ENCODE data around the gene ASTN2.

The ASTN2 gene

DNA sequence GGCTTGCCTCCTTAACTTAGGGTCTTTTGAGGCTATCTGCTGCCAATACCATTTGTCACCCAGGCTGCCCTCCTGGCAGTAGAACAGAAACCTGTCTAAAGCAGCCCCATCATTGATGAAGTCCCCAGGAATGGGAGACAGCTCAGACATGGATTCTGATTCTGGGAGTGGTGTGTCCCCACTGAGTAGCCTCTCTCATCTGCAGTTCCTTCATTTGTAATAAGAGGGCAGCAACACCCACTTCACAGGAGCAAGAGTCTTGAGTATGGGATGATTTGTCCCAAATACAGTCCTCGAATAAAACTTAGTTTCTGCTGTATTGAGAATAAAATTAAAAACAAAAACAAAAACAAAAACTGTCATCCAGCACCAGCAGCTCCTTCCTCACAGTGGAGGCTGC lies 167.6 kb downstream of the ASTN2 start:
- H3K4me3 ChIP-seq (replicated peaks; ENCODE audit: low read depth, low read length): no peak overlapping the region
- TF ChIP-seq, protein P1, sequence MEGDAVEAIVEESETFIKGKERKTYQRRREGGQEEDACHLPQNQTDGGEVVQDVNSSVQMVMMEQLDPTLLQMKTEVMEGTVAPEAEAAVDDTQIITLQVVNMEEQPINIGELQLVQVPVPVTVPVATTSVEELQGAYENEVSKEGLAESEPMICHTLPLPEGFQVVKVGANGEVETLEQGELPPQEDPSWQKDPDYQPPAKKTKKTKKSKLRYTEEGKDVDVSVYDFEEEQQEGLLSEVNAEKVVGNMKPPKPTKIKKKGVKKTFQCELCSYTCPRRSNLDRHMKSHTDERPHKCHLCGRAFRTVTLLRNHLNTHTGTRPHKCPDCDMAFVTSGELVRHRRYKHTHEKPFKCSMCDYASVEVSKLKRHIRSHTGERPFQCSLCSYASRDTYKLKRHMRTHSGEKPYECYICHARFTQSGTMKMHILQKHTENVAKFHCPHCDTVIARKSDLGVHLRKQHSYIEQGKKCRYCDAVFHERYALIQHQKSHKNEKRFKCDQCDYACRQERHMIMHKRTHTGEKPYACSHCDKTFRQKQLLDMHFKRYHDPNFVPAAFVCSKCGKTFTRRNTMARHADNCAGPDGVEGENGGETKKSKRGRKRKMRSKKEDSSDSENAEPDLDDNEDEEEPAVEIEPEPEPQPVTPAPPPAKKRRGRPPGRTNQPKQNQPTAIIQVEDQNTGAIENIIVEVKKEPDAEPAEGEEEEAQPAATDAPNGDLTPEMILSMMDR (IDR thresholded peaks at IDR 0.05; ENCODE audit: low read depth, low read length, missing control alignments): peak; percentile 21
- no peak for DNase-seq (ENCODE audit: extremely low read depth, low read depth)

DNA sequence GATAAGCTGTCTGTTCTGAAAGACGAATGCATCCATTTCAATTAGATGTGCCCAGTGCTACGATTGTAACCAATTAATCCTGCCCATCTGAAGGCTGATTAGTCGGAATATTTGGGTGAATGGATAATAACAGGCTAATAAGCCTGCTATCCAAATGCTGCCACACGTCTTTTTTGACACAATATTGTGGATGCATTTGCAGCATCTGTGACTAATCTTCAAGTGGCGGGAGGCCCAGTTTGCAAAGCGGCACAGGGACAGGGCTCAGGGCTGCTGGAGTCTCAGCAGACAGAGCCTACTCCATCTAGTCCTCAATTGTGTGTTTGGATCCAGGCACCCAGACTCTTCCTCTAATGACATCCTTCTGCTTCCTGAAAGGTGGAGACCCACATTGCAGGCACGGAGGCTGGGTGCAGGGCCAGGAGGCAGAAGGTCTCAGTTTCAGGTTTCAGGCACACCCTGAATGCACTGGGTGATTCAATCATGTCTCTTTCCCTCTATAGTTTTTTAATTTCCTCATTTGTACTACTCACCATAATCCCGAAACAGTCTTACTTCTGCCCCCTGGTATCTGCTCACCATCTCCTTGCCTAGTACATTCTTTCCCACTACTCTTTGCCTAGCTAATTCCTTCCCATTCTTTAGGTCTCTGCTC lies 169.6 kb downstream of the ASTN2 start:
- DNase-seq (ENCODE audit: extremely low read depth, low read depth): no peak
- no peak overlapping the region for H3K4me3 ChIP-seq (replicated peaks; ENCODE audit: low read depth, low read length)
- TF ChIP-seq, protein P1 (IDR thresholded peaks at IDR 0.05; ENCODE audit: low read depth, low read length, missing control alignments): no peak

DNA sequence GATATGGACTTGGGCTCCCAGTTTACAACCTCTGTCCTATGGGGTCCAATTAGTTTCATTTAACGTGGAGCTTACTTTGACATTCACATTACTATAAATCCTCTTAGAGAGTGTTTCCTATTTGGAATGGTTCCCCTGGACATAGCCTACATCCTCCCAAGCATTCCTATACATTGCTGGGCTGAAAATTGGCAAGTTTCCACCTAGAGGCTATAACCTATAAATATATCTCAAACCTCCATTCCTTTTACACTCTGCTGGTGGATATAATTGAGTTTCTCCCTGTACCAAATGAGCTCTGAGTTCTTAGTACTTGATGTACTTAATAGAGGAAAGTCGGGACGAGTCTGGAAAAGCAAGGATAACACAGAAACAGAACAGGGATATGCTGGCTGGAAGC lies 172.8 kb downstream of the ASTN2 start:
- TF ChIP-seq, protein P1 (IDR thresholded peaks at IDR 0.05; ENCODE audit: low read depth, low read length, missing control alignments): no peak
- no peak overlapping the region for H3K4me3 ChIP-seq (replicated peaks; ENCODE audit: low read depth, low read length)
- DNase-seq (ENCODE audit: extremely low read depth, low read depth): no peak

DNA sequence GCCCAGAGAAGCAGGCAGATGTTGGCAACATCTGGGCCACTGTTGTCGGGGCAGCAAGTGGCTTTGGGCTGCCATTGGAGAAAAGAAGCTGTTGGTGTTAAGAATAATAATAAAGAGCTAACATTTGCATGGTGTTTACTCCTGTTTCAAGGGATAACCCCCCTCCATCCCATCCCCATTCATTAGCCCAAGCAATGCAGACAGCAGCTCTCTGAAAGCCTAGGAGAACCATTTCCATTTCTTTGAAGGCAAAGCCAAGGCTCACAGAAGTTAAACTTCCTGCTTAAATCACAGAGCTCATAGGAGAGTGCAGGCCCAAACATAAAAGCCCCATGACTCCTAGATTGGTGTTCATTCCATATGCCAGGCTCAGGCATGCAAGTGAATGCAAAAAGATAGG lies 175.4 kb downstream of the ASTN2 start:
- TF ChIP-seq, protein P1 (IDR thresholded peaks at IDR 0.05; ENCODE audit: low read depth, low read length, missing control alignments): no peak
- no peak overlapping the region for H3K4me3 ChIP-seq (replicated peaks; ENCODE audit: low read depth, low read length)
- no peak for DNase-seq (ENCODE audit: extremely low read depth, low read depth)

DNA sequence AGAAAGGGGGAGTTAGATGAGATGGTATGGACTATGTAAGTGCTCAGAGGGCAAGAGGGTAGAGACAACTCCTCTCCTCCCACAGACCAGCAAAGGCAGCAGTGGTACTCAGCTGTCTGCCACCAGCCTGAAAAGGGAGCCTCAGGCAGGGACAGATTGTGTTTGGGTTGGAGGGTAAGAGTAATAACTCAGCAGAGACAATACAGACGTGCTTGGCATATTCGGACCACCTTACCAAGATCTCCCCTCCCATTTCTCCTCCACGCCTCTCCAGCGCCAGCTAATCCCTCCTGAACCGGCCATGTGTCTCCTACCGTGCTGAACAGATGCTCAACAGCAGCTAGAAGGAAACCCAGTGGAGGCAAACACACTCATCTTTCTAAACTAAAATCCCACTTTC lies 180.8 kb downstream of the ASTN2 start:
- no peak for DNase-seq (ENCODE audit: extremely low read depth, low read depth)
- no peak overlapping the region for H3K4me3 ChIP-seq (replicated peaks; ENCODE audit: low read depth, low read length)
- TF ChIP-seq, protein P1 (IDR thresholded peaks at IDR 0.05; ENCODE audit: low read depth, low read length, missing control alignments): no peak

DNA sequence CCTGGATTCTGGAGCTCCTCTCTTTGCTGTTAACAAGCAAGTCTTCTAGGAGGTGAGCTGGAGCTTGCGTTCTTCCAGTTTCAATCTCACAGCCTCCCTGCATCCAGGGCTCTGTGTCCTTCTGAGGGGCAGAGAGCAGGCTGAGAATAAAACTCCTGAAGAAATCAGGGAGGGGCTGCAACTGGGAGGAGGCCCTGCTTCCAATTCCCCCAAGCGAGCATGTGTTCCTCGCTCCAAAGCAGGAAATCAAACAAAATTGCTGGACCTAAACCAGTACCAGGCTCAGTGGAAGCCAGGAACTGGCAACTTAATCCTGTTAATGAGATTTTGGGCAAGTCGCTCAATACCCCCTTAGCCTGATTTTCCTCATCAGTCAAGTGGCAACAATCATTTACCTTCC lies 181.8 kb downstream of the ASTN2 start:
- DNase-seq (ENCODE audit: extremely low read depth, low read depth): no peak
- H3K4me3 ChIP-seq (replicated peaks; ENCODE audit: low read depth, low read length): no peak overlapping the region
- TF ChIP-seq, protein P1 (IDR thresholded peaks at IDR 0.05; ENCODE audit: low read depth, low read length, missing control alignments): no peak

DNA sequence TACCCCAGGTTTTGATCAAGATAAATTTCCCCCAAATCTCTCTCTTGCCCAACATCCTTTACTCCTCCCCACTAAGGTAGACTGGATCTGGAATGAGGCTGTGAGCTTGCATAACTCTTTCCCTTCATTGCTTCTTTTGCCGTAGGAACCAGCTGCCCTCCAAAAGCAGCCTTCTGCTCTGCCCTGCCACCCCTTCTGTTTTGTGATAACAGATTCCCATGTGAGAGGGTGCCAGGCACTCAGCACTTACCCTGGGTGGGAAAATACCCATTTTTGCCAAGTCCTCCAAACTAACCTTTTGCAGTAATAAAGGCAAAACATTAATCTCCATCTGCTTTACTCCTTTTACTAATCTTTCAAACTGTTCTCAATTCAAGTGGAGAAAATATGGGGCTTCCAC lies 182.6 kb downstream of the ASTN2 start:
- no peak overlapping the region for H3K4me3 ChIP-seq (replicated peaks; ENCODE audit: low read depth, low read length)
- TF ChIP-seq, protein P1 (IDR thresholded peaks at IDR 0.05; ENCODE audit: low read depth, low read length, missing control alignments): no peak
- DNase-seq (ENCODE audit: extremely low read depth, low read depth): no peak

Measured in HFF-Myc (cell line).